ENCODE results near the gene SLC9A5.

Gene SLC9A5

GRCh38 chr16:67257486-67258160 lies 8.8 kb downstream of the SLC9A5 start:
- DNase-seq, result no peak

DNA sequence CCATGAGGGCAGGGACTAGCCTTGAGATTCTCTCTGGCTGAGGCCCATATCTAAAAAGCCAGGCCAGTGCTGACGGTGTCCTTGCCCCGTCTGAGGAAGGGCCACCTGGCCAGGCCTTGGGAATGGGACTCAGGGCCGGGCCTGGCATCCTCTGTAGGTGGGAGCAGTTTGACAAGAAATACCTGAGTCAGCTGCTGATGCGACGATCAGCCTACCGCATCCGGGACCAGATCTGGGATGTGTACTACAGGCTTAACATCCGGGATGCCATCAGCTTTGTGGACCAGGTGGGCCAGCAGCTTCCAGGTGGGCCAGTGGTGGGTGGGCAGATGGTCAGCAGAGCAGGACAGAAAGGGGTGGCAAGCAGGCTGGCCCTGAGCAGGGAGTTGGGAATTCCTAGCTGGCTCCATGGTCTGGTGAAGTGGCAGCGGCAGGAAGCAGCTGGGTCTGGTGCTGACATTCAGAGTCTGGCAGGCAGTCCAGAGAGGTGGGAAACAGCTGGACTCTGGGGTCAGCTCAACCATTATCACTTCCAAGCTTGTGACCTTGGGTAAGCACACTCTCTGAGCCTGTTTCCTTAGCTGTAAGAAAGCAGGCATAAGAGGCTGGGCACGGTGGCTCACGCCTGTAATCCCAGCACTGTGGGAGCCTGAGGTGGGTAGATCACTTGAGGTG lies 9.5 kb downstream of the SLC9A5 start:
- DNase-seq, result no peak

DNA sequence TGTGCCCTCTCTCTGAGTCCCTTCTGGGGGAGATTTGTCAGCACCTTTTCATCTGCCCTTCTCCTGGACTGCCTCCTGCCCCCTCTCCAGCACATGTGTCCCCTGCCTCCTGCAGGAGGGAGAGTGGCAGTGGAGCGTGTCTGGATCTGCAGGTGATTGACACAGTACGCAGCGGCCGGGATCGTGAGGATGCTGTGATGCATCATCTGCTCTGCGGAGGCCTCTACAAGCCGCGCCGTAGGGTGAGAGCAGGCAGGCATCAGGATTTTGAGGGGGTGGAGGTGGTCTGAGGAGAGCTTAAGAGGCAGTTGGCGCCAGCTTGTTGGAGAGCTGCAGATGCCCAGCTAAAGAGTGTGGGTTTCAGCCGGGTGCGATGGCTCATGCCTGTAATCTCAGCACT lies 10.9 kb downstream of the SLC9A5 start:
- no peak for DNase-seq

- peak; percentile 8 for DNase-seq
Observed at GRCh38 chr16:67260426-67261063, 11.8 kb downstream of the SLC9A5 start.

DNA sequence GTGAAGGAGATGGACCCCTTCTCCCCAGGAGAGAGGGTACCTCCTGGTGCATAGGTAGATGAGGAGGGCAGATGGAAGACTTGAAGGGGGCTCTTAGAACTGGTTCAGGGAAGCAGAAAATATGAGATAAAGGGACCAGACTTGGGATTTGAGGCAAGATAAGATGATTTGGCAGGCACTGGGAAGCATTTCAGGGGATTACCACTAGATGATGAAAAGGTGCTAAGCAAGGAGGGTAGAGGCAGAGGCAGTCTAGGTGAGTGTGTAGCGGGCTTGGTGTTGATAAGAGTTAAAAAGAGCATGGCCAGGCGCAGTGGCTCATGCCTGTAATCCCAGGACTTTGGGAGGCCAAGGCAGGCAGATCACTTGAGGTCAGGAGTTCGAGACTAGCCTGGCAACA lies 14.4 kb downstream of the SLC9A5 start:
- DNase-seq, result no peak

GRCh38 chr16:67264277-67264676 lies 15.5 kb downstream of the SLC9A5 start:
- no peak for DNase-seq

GRCh38 chr16:67264866-67265265 lies 16.1 kb downstream of the SLC9A5 start:
- no peak for DNase-seq

GRCh38 chr16:67265834-67266233 lies 17.1 kb downstream of the SLC9A5 start:
- no peak for DNase-seq

DNA sequence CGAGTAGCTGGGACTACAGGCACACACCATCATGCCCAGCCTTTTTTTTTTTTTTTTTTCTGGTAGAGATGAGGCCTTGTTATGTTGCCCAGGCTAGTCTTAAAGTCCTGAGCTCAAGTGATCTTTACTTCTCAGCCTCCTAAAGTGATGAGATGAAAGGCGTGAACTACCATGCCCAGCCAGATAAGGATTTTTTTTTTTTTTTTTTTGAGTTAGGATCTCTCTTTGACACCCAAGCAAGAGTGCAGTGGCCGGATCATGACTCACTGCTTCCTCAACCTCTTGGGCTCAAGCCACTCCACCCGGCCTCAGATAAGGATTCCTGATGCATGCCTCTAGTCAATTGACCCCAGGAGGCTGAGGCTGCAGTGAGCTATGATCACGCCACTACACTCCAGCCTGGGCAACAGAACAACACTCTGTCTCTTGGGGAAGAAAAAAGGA lies 19.4 kb downstream of the SLC9A5 start:
- no peak for DNase-seq

- DNase-seq, result no peak
Observed at GRCh38 chr16:67269766-67270165, 21.0 kb downstream of the SLC9A5 start.

DNA sequence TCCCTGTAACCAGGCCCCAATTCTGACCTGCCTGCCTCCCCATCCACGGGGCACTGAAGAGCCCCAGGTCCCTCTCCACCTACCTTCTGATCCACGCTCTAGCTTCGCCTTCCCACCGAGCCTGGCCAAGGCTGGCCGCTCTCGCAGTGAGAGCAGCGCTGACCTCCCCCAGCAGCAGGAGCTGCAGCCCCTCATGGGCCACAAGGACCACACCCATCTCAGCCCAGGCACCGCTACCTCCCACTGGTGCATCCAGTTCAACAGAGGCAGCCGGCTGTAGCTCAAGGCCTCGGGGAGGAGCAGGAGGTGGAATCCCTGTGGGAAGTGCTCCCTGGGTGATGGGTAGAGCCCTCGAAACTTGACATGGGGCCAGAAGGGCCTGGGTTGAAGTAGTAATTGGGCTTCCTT lies 22.2 kb downstream of the SLC9A5 start:
- DNase-seq, result no peak

DNA sequence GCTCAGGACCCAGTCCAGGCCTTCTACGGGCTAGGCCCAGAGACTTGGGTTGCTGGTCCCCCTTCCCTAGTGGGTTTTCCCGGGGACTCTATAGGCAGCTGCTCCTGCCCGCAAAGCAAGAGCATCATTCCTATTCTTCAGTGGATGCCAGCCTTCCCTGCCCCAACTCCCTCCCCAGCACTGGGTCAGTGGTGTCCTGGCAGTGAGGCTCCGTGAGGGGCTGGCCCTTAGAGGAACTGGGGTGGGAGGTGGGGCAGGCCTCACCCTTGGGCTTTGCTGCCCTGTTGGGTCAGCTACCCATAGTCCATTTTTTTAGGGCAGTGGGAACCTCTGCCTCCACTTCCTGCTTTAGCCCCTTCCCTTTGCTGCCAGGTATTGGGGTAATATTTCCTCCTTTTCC lies 22.7 kb downstream of the SLC9A5 start:
- no peak for DNase-seq

GRCh38 chr16:67275321-67275720 lies 26.5 kb downstream of the SLC9A5 start:
- no peak for DNase-seq

- DNase-seq, result no peak
Observed at GRCh38 chr16:67277294-67277998, 28.7 kb downstream of the SLC9A5 start.

DNA sequence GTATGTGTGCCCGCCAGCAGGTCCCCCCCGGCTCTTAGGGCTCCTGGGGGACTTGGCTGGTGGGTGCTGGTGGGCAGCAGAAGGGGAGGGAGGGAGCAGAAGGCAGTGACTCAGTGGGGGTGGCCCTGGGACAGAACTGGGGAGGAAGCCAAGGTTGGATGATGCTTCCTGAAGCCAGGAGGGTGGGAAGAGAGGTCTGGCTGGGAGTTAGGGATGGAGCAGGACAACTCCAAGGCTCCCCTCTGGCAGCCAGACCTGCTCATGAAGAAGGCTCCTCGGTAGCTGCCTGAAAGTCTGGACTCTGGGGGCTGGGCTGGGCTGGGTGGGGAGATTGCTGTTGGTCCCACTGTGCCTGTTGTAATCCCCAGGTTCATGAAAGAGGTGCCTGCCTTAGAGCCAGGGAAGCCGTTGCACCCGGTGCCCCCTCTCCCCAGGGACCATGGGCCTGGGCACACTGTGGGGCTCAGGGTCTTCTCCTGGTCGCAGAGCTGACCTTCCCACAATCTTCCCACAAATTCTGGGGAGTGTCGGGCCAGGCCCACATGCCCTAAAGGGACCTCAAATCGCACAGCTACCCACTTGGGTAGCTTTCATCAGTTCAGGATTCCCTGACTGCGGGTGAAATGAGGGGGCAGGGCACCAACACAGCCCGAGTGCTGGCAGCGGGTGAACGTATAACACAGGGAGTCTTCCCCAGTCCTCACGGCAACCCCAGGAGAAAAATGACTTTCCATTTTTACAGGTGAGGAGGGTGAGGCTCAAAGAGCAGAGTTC lies 29.4 kb downstream of the SLC9A5 start:
- peak; percentile 33 for DNase-seq

DNA sequence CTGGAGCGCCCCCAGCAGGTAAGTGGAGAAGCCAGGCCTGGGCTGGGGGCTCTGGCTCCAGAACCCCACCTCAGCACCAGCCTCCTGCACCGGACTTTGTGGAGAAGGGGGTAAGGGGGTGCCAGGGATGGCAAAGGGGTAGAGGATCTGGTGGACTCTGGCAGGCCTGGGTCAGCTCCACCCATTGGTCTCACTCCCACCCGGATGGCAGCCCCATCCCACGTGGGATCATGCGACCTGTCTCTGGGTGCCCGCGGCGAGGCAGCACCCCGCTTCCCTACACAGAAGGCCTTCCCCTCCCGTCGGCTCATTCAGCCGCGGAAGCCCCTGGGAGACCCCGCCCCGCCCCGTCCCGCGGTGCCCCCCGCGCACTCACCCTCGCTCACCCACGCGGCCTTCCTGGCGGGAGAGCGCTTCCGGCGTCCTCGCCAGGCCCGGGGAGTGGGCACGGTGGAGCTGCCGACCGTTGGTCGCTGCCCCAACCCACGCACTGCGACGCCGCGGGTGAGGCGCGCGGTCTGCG lies 30.1 kb downstream of the SLC9A5 start:
- peak; percentile 59 for DNase-seq

- peak; percentile 79 for DNase-seq
Observed at GRCh38 chr16:67279296-67280089, 30.7 kb downstream of the SLC9A5 start, which contains the start of gene PLEKHG4. TSS of gene PLEKHG4 (plus strand) at chr16:67279532. CDS start at chr16:67280045, 513 bp downstream.

DNA sequence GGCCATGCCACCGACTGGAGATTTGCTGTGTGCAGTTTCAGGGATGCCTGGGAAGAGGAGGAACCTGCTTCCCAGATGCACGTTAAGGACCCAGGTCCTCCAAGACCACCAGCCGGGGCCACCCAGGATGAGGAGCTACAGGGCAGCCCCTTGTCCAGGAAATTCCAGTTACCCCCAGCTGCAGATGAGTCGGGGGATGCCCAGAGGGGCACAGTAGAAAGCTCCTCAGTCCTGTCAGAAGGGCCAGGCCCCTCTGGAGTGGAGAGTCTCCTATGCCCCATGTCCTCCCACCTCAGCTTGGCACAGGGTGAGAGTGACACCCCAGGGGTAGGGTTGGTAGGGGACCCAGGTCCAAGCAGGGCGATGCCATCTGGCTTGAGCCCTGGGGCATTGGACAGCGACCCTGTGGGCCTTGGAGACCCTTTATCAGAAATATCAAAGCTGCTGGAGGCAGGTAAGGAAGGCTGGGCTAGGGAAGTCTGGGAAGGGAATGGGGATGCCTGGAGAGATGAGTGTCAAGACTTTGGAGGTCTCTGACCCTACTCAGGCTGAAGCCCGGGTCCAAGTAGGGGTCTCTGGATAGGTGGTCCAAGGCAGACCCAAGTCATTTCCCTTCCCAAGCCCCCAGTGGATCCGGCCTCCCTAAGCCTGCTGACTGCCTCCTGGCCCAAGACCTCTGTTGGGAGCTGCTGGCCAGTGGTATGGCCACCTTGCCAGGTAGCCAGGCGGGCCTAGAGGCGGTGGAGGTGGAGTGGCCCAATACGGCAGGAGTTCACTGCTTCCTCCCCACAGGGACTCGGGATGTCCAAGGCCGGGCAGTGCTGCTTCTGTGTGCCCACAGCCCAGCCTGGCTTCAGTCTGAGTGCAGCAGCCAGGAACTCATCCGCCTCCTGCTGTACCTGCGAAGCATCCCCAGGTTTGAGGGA lies 31.6 kb downstream of the SLC9A5 start:
- DNase-seq, result no peak

- DNase-seq, result no peak
Observed at GRCh38 chr16:67281536-67282446, 33.0 kb downstream of the SLC9A5 start.

Data from stimulated activated naive CD4-positive, alpha-beta T cell treated with Interleukin-2 at 50 U/mL for 16 hours (primary cell).